GM20000 (cell line): Measurements from ENCODE around the gene CTTNBP2.

Experiments used
- DNase-seq: peaks from one replicate; pipeline ENCODE4 v3.0.0; 2012; ENCODE audit warnings: low spot score
- TF ChIP-seq, protein P1 (sequence below): IDR thresholded peaks from 2 replicates; pipeline ENCODE4 v1.5.1; 2012; ENCODE audit warnings: mild to moderate bottlenecking, control low read depth; ENCODE audit errors: extremely low read depth, missing control alignments

The CTTNBP2 gene

DNA sequence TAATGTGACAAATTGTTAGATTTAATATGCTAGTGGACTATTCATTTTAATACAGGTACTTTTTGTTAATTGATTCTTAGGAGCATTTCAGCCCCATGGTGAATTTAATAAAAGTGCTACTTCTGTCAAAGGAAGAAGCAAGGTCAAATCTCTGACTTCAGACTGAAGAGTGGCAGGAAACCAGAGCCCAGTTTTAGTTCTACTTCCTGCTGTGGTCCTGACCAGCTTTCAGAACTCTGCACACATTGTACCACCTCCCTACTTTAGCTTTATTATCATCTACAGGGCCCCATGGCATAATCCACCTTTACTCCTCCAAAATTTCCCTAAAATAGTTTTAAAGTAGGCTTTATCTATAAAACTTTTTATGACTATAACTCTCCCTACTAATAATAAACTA is 33.7 kb downstream of the CTTNBP2 start:
- TF ChIP-seq, protein P1, sequence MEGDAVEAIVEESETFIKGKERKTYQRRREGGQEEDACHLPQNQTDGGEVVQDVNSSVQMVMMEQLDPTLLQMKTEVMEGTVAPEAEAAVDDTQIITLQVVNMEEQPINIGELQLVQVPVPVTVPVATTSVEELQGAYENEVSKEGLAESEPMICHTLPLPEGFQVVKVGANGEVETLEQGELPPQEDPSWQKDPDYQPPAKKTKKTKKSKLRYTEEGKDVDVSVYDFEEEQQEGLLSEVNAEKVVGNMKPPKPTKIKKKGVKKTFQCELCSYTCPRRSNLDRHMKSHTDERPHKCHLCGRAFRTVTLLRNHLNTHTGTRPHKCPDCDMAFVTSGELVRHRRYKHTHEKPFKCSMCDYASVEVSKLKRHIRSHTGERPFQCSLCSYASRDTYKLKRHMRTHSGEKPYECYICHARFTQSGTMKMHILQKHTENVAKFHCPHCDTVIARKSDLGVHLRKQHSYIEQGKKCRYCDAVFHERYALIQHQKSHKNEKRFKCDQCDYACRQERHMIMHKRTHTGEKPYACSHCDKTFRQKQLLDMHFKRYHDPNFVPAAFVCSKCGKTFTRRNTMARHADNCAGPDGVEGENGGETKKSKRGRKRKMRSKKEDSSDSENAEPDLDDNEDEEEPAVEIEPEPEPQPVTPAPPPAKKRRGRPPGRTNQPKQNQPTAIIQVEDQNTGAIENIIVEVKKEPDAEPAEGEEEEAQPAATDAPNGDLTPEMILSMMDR, result no peak
- DNase-seq, result no peak

DNA sequence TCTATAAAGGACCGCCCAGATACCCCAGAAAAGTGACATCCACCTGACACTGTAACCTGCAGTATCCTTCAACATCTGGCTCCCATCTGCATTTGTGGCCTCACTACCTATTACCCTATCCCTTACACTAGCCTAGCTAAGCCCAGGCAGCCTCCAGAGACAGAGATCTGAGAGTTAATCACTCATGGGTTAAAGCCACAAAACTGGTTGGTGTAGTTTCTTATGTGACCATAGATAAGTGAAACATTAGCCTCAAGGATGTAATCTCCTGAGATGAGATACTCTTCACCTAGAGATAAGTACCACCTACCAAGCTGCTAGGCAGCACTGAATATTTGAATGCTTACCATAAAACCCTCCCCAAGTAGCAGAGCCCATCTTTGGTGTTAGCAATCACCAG is 35.4 kb downstream of the CTTNBP2 start:
- TF ChIP-seq, protein P1, result no peak
- DNase-seq, result no peak

DNA sequence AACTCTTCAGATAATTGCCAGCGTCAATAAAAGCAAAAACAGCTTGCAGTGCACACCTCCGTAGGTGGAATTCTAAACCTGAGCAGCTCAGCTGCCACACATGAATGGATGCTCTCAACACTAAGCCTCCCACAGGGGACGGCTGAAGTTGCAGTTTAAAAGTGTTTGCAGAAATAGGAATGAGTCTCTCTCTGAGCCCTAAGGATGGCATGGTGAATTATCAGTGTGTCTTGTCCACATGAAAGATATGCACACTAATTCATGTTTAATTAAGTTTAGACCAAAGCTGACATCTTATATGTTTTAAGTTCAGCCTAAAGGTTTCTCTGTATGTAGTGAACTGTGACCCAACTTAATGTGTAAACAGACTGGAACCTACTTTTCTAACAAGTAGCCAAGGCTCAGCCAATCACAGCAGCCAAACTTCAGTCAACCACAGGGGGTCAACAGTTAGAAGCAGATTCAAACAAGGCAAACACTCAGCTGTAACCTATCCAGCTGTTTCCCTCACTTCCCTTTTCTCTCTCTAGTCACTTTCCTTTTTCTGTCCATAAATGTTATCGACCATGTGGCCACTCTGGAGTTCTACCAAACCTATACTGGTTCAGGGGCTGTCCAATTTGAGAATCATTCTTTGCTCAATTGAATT is 38.1 kb downstream of the CTTNBP2 start:
- DNase-seq, result no peak
- TF ChIP-seq, protein P1, result no peak

DNA sequence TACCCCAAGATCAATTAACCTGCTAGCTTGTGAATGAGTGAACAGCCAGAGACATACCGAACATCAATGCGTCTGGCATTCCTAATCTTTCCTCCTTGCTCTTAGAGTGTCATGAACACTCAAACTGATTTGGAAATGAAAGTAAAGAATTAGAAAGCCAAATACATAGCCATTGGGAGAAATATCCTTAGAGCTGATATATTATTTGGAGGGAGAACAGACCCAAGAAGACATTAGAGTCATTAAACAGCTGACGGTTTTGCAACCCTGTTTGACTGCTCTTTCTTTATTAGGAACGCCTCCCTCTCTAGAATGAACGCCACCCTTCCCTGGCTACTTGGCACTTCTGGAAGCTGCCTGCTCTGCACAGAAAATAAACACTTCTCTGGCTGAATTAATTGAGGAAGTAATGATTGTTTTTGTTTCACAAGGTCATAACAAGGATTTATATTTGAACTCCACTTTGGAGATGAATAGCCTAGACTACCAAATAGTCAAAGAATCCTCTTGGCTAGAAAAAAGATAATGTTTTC is 42.8 kb downstream of the CTTNBP2 start:
- TF ChIP-seq, protein P1, result no peak
- no peak for DNase-seq

DNA sequence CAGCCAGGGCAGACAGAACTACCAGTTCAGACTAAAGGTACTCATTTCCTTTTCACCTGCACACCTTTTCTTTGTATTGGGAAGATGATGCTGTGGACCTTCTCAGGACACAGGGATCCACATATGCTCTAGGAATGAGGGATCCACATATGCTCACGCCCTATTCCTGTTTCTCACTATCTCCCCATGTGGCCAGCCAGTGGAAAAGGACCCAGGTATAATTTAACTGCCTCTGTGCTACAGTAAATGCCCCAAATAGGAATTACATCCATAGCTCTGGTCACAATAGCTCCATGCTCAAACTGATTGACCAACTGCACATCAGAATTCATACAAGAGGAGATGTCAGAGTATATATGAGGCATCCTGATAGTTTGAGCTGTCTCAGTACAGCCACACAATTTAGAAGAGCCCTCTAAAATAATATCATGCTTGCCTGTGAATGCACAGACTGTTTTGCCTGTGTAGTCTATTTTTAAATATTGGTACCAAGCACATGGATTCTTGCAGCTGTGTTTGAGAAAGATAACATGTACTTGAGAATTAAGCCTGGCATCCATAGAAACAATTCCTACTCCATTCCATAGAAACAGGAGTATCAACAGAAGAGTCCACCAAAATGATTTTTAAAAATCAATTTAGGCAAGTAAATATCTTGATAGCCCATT is 43.7 kb downstream of the CTTNBP2 start:
- no peak for DNase-seq
- TF ChIP-seq, protein P1, result no peak

DNA sequence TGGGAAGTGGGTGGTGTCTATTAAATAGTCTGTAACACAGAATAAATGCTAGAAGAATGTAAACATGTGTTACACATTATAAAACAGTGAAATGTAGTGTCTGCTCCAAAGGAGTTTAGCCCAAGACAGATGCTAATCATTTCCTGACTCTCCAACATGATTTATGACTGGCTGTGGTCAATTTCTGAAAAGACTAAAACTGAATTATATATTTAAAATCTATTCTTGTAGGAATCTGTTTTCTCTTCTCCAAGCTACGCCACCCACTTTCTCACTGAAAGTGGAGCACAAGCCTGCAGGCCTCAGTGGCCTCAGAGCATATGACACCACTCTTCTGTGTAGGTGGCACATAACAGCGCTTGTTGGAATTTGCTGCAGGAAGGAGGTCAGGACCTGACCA is 44.4 kb downstream of the CTTNBP2 start:
- TF ChIP-seq, protein P1, result no peak
- no peak for DNase-seq

DNA sequence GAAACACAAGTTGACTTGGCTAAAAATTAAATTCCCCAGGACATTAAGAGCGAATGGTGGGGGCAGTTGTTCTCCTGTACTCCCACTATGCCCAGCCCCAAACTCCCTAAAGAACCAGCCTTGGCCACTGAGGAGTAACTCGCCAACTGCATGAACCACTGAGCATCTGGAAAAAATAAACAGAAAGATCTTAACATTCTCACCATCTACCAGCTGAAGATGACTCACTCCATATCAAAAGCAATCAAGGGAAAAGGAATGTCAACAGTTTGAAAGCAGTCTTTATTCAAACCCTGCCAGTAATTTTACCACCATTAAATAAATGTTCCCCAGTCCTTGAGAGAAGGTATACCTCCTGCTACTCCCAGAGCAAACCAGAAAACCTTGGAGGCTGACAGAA is 45.4 kb downstream of the CTTNBP2 start:
- TF ChIP-seq, protein P1, result no peak
- no peak for DNase-seq
